Cardiac fibroblast (primary cell): Measurements from ENCODE around the gene USP34.
"Not testable (repeated sequence)": the region's sequence is repeated elsewhere in the genome, so short reads cannot be mapped to it uniquely, and the experiment has no call there.

Source experiments
- DNase-seq, 2 donors: peaks; one replicate each; pipeline versions ENCODE4 v3.0.0 to v3.0.0-alpha.2; 2010; ENCODE audit warnings: low read depth in 2 of 2
- H3K4me3 ChIP-seq, 2 donors: replicated peaks in 1 of 2; 1 replicate in 1 of 2; 2 replicates in 1 of 2; pipeline ENCODE4 v1.5.1; 2011; ENCODE audit warnings: low read depth in 2 of 2, low read length in 2 of 2, mild to moderate bottlenecking in 2 of 2, moderate library complexity in 1 of 2
- CTCF ChIP-seq: IDR thresholded peaks from one replicate; pipeline ENCODE4 v1.5.1; 2011; ENCODE audit warnings: low read depth, mild to moderate bottlenecking, low read length, inconsistent platforms

USP34 gene

GRCh38 chr2:61398413-61398812, 72.5 kb downstream of the USP34 start:
- no peak overlapping the region for H3K4me3 ChIP-seq
- no peak for DNase-seq
- no peak for TF ChIP-seq CTCF

DNA sequence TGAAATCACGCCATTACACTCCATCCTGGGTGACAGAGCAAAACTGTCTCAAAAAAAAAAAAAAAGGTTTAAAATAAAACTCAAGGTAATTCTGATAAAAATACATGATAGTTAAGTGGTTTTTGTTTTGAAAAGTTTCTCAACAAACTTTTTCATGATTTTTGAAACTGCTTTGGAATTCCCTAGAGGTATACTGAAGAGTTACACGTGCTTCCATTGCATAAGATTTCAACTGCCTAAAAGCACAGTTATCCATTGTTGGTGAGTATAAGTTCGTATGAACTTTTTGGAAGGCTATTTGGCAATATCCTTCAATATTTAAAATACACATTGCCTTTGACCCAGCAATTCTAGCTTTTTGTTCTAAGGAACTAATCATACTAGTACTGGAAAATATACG, 74.9 kb downstream of the USP34 start:
- no peak overlapping the region for H3K4me3 ChIP-seq
- TF ChIP-seq CTCF = no peak
- peak; percentile 26 to 32 for DNase-seq

DNA sequence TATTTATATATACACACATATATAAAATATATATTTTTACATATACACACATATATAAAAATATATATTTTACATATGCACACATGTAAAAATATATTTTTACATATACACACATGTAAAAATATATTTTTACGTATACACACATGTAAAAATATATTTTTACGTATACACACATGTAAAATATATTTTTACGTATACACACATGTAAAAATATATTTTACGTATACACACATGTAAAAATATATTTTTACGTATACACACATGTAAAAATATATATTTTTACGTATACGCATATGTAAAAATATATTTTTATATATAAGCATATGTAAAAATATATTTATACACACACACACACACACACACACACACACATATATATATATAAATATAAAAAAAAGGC, 83.3 kb downstream of the USP34 start:
- DNase-seq, H3K4me3 ChIP-seq: not testable (repeated sequence)

GRCh38 chr2:61380882-61381197, 90.0 kb downstream of the USP34 start:
- H3K4me3 ChIP-seq, DNase-seq: not testable (repeated sequence)

DNA sequence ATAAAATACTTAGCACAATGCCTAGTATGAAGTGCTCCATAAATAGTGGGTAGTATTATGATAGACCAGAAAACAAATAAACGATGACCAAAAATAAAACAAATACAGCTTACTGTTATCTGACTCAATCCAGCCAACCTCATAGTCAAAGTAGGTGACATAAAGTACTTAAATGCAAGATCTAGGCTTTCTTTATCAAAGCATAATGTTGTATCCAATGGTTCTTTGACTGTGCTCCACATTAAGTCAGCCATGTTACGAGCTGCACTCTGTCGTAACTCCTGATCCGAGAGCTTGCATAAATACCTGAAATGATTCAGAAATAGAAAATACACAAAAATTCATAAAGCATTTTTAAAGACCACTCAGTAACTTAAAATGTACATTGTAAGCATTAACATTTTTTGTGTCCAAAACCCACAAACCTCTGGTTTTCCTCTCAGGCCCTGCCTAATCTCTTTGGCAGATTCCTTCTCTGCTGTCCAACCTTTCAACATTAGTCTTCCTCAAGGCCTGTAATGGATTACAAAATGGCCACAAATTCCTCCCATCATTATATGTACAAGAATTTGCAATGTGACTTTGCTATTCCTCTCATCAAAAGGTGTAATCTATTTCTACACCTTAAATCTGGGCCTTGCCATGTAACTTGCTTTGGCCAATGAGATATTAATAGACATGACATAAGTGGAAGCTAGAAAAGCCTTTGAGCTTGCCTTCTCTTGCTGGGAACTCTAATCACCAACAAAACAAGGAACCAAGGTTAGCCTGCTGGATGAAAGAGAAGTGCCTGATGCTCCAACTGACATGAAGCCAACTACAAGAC, 90.6 kb downstream of the USP34 start:
- H3K4me3 ChIP-seq = no peak overlapping the region
- DNase-seq = peak in 1 of 2 donors; percentile 32
- TF ChIP-seq CTCF = no peak

DNA sequence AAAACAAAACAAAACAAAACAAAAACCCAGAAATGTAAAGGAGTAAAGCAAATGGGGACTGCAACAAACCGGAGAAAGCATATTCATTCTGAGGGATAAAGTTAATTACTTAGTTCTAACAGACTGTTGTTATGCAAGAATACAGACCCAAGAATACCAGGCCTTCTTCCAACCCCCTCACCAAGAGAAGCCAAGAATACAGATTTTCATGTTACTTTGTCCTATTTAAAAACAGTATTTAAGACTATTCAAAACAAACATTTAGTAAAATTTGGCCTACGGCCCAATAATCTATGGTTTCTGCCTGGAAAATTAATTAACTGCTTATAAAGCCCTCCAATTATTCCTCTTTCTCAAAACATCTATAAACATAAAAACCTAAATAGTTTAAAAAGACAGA, 91.4 kb downstream of the USP34 start:
- TF ChIP-seq CTCF = no peak
- H3K4me3 ChIP-seq = no peak overlapping the region
- no peak for DNase-seq

DNA sequence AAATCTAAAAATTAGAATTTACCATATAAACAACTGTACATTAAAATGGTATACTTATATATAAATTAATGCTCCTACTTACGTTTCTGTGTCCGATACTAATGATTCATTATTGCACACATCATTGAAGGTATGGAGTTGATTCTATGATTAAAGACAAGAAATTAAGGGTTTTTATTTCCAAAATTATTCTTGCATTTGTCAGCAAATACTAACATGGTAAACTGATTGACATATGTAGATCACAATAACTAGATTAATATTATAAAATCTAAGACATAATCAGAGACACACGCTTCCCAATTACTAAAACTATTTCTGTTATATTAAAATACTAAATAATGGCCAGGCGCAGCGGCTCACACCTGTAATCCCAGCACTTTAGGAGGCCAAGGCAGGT, 92.6 kb downstream of the USP34 start:
- no peak overlapping the region for H3K4me3 ChIP-seq
- TF ChIP-seq CTCF = no peak
- no peak for DNase-seq

- H3K4me3 ChIP-seq = no peak overlapping the region
- no peak for TF ChIP-seq CTCF
- no peak for DNase-seq
Observed at GRCh38 chr2:61377046-61377445, 93.8 kb downstream of the USP34 start.
